ENCODE measurements around the gene GABRB1.

The GABRB1 gene

GRCh38 chr4:47050761-47051725, 19.7 kb downstream of the GABRB1 start:
- no peak for DNase-seq

GRCh38 chr4:47053485-47053884, 22.1 kb downstream of the GABRB1 start:
- DNase-seq: no peak

- no peak for DNase-seq
Observed at GRCh38 chr4:47054130-47054529, 22.8 kb downstream of the GABRB1 start.

- DNase-seq: no peak
Observed at GRCh38 chr4:47057991-47058390, 26.6 kb downstream of the GABRB1 start.

- DNase-seq: no peak
Observed at GRCh38 chr4:47060561-47060960, 29.2 kb downstream of the GABRB1 start.

GRCh38 chr4:47061435-47061834, 30.1 kb downstream of the GABRB1 start:
- DNase-seq: no peak

- no peak for DNase-seq
Observed at GRCh38 chr4:47065051-47065481, 33.7 kb downstream of the GABRB1 start.

- DNase-seq: no peak
Observed at GRCh38 chr4:47068986-47069385, 37.6 kb downstream of the GABRB1 start.

GRCh38 chr4:47071901-47072341, 40.6 kb downstream of the GABRB1 start:
- DNase-seq: no peak

- DNase-seq: no peak
Observed at GRCh38 chr4:47073647-47074046, 42.3 kb downstream of the GABRB1 start.

- no peak for DNase-seq
Observed at GRCh38 chr4:47074816-47075215, 43.4 kb downstream of the GABRB1 start.

- no peak for DNase-seq
Observed at GRCh38 chr4:47075262-47075661, 43.9 kb downstream of the GABRB1 start.

- DNase-seq: no peak
Observed at GRCh38 chr4:47075919-47076318, 44.6 kb downstream of the GABRB1 start.

GRCh38 chr4:47084111-47084510, 52.7 kb downstream of the GABRB1 start:
- DNase-seq: no peak

GRCh38 chr4:47084795-47085194, 53.4 kb downstream of the GABRB1 start:
- no peak for DNase-seq

- no peak for DNase-seq
Observed at GRCh38 chr4:47088298-47088697, 56.9 kb downstream of the GABRB1 start.

GRCh38 chr4:47095884-47096283, 64.5 kb downstream of the GABRB1 start:
- DNase-seq: no peak

GRCh38 chr4:47101453-47101852, 70.1 kb downstream of the GABRB1 start:
- no peak for DNase-seq

- no peak for DNase-seq
Observed at GRCh38 chr4:47104986-47105385, 73.6 kb downstream of the GABRB1 start.

- no peak for DNase-seq
Observed at GRCh38 chr4:47106561-47106960, 75.2 kb downstream of the GABRB1 start.

GRCh38 chr4:47109379-47109778, 78.0 kb downstream of the GABRB1 start:
- no peak for DNase-seq

GRCh38 chr4:47110546-47111132, 79.3 kb downstream of the GABRB1 start:
- DNase-seq: no peak

- DNase-seq: no peak
Observed at GRCh38 chr4:47118192-47118929, 87.0 kb downstream of the GABRB1 start.

- DNase-seq: no peak
Observed at GRCh38 chr4:47120783-47121182, 89.4 kb downstream of the GABRB1 start.
